Fibroblast of the aortic adventitia (primary cell): ENCODE measurements around the gene MBTPS1. TPM values are rescaled to one million over a fixed set of nuclear protein-coding genes. Genes with fewer than 3 reads are reported as not detected.

Experiments
- DNase-seq: peaks from one replicate; pipeline ENCODE4 v3.0.0-alpha.2; 2010; ENCODE audit warnings: low read depth
- H3K4me3 ChIP-seq: 2 replicates; pipeline ENCODE4 v1.5.1; 2011; ENCODE audit warnings: low read depth, mild to moderate bottlenecking, control low read depth, low read length, moderate library complexity
- CTCF ChIP-seq: IDR thresholded peaks from 2 replicates; pipeline ENCODE4 v1.5.1; 2011; ENCODE audit warnings: mild to moderate bottlenecking, low read length, control low read depth, inconsistent platforms; ENCODE audit not compliant: insufficient read depth
- total RNA-seq: library from RNA; depleted of rRNA; stranded (reverse); fragments of >200 nt; gene quantifications from 2 replicates; pipeline ENCODE4 v1.2.3, GENCODE V29; 2012; ENCODE audit warnings: low replicate concordance

Gene MBTPS1
- total RNA-seq, 1 donor: 89.0 TPM

GRCh38 chr16:84138500-84138823 lies 21.7 kb upstream of the MBTPS1 start:
- TF ChIP-seq CTCF: no peak
- no peak for DNase-seq
- no peak overlapping the region for H3K4me3 ChIP-seq

GRCh38 chr16:84137769-84138357 lies 21.1 kb upstream of the MBTPS1 start:
- TF ChIP-seq CTCF: no peak
- DNase-seq: no peak
- no peak overlapping the region for H3K4me3 ChIP-seq

- H3K4me3 ChIP-seq: no peak overlapping the region
- no peak for DNase-seq
- TF ChIP-seq CTCF: no peak
Measured at GRCh38 chr16:84137287-84137686, 20.5 kb upstream of the MBTPS1 start.

- no peak overlapping the region for H3K4me3 ChIP-seq
- TF ChIP-seq CTCF: no peak
- no peak for DNase-seq
Measured at GRCh38 chr16:84136331-84137125, 19.8 kb upstream of the MBTPS1 start.

- H3K4me3 ChIP-seq: no peak overlapping the region
- DNase-seq: no peak
- no peak for TF ChIP-seq CTCF
Measured at GRCh38 chr16:84132527-84133285, 16.0 kb upstream of the MBTPS1 start.

- H3K4me3 ChIP-seq: no peak overlapping the region
- no peak for DNase-seq
- TF ChIP-seq CTCF: no peak
Measured at GRCh38 chr16:84131117-84131516, 14.4 kb upstream of the MBTPS1 start.
